Panc1 (cell line): ENCODE measurements around the gene TMEM151B. TPM values are rescaled to one million over a fixed set of nuclear protein-coding genes. Genes with fewer than 3 reads are reported as not detected.

Source experiments
- ATAC-seq: fragments of 200-7000 bp; cut with Tn5 transposase; 2 replicates; pipeline ENCODE4 v1.9.1; 2020; ENCODE audit warnings: mild to moderate bottlenecking, moderate library complexity
- BruUV-seq: library from RNA; stranded (reverse); fragments of 400-500 nt; replicated peaks from 2 replicates; lab custom pipeline; 2021; lab: Mats Ljungman, UMichigan
- CTCF ChIA-PET: fragments of 300-600 bp; sonication (Branson Sonifier 250); formaldehyde crosslinking; loops from one replicate; lab custom pipeline; 2022; ENCODE audit warnings: antibody characterized with exemption; lab: Charles Lee
- POLR2A ChIA-PET: fragments of 300-600 bp; sonication (Branson Sonifier 250); formaldehyde crosslinking; loops from one replicate; lab custom pipeline; 2022; ENCODE audit warnings: antibody characterized with exemption; lab: Charles Lee
- DNase-seq: peaks from one replicate; pipeline ENCODE4 v3.0.0-alpha.2; 2010; ENCODE audit warnings: low read depth, low spot score
- H3K27ac ChIP-seq: 2 replicates; pipeline ENCODE4 v1.5.1; 2011; ENCODE audit warnings: mild to moderate bottlenecking, low read length, inconsistent platforms
- H3K27me3 ChIP-seq: fragments of 200-500 bp; sonication (Bioruptor generic); 2 replicates; pipeline ENCODE4 v1.6.0; 2014; ENCODE audit warnings: low read length, inconsistent platforms; ENCODE audit not compliant: control insufficient read depth, insufficient read depth
- H3K36me3 ChIP-seq: fragments of 200-500 bp; sonication (Bioruptor generic); 2 replicates; pipeline ENCODE4 v1.5.1; 2014; ENCODE audit warnings: inconsistent platforms, mild to moderate bottlenecking, low read length, moderate library complexity; ENCODE audit not compliant: control insufficient read depth, insufficient read depth
- H3K4me1 ChIP-seq: 2 replicates; pipeline ENCODE4 v1.5.1; 2011; ENCODE audit warnings: inconsistent platforms, mild to moderate bottlenecking, low read length, moderate library complexity; ENCODE audit not compliant: control insufficient read depth, insufficient read depth
- H3K4me3 ChIP-seq, 2 experiments: 2 replicates each; pipeline ENCODE4 v1.5.1; 2011 to 2012; ENCODE audit warnings: low read depth in 2 of 2, low read length in 2 of 2, mild to moderate bottlenecking in 2 of 2, inconsistent platforms in 1 of 2, moderate library complexity in 1 of 2
- H3K9me3 ChIP-seq: fragments of 200-500 bp; sonication (Bioruptor generic); 2 replicates; pipeline ENCODE4 v1.5.1; 2014; ENCODE audit warnings: low read depth, mild to moderate bottlenecking, inconsistent platforms, low read length, moderate library complexity; ENCODE audit not compliant: control insufficient read depth, insufficient read depth
- CTCF ChIP-seq: fragments of 450-650 bp; IDR thresholded peaks from 2 replicates; pipeline ENCODE4 v1.5.1; 2017; ENCODE audit warnings: mild to moderate bottlenecking
- POLR2AphosphoS5 ChIP-seq: IDR thresholded peaks from 2 replicates; pipeline ENCODE4 v1.6.1; 2012; ENCODE audit warnings: mild to moderate bottlenecking, low read depth, low read length, moderate library complexity
- REST ChIP-seq, 2 experiments: IDR thresholded peaks; 2 replicates each; pipeline ENCODE4 v1.6.1; 2011 to 2012; ENCODE audit warnings: low read depth in 2 of 2, control low read depth in 1 of 2, low read length in 1 of 2, mild to moderate bottlenecking in 1 of 2, moderate library complexity in 1 of 2; ENCODE audit not compliant: insufficient read depth in 1 of 2
- SIN3A ChIP-seq: IDR thresholded peaks from 2 replicates; pipeline ENCODE4 v1.6.1; 2012; ENCODE audit warnings: low read depth, mild to moderate bottlenecking, low read length, moderate library complexity, borderline replicate concordance; ENCODE audit not compliant: insufficient read depth
- TCF7L2 ChIP-seq: IDR thresholded peaks from 2 replicates; pipeline ENCODE4 v1.6.1; 2011; ENCODE audit warnings: mild to moderate bottlenecking, low read depth, low read length, inconsistent platforms
- in situ Hi-C: cut with HindIII; loops from 2 replicates; pipeline ENCODE4 v1.10.0; 2016; ENCODE audit warnings: low sequenced_read_pairs, low pct_unique_long_range_greater_than_20kb
- intact Hi-C: fragments of 100-400 bp; cut with micrococcal nuclease; formaldehyde crosslinking; loops from one replicate; pipeline ENCODE4 v1.10.0; 2022; ENCODE audit not compliant: unreplicated experiment
- total RNA-seq: library from RNA; stranded (reverse); gene quantifications from one replicate; pipeline ENCODE4 v1.2.1, GENCODE V29; 2021; ENCODE audit not compliant: unreplicated experiment

Gene TMEM151B
- total RNA-seq, 1 experiment from 2014 or later: 0.18 TPM

GRCh38 chr6:44277763-44278162, 7.5 kb downstream of the TMEM151B start:
- no peaks in the 10 kb centered on the region for H3K36me3 ChIP-seq
- in situ Hi-C loops (no loop called here), intact Hi-C loops (no loop called here)
- H3K4me3 ChIP-seq: no peak overlapping the region
- POLR2A ChIA-PET: no interaction called here
- H3K27me3 ChIP-seq: peaks cover 4% of the 10 kb centered on the region; the same call in 1 of the 2 replicates
- BruUV-seq: no TSS peak
- H3K4me1 ChIP-seq: no peaks in the 10 kb centered on the region
- no peaks in the 10 kb centered on the region for H3K9me3 ChIP-seq
- H3K27ac ChIP-seq: no peak overlapping the region
- CTCF ChIA-PET: interaction anchor here (1.2 kb wide), 1 partner anchor 10 kb away, joined by 4 read pairs; no protein-coding TSS in a partner anchor
- ATAC-seq (no peak), DNase-seq (no peak)
- TF ChIP-seq SIN3A (no peak), TCF7L2 (no peak), REST (IDR thresholded peaks at IDR 0.05; ENCODE audit: insufficient read depth in 1 of 2, low read depth in 2 of 2, low read length in 1 of 2) (no peak)

GRCh38 chr6:44278315-44278714, 8.1 kb downstream of the TMEM151B start:
- intact Hi-C loops: no loop called here
- POLR2A ChIA-PET: interaction anchor here (0.6 to 0.7 kb wide), 2 partner anchors 42 to 187 kb away, joined by 3 to 4 read pairs; no protein-coding TSS in a partner anchor
- CTCF ChIA-PET: interaction anchor here (0.7 kb wide), 1 partner anchor 27 kb away, joined by 5 read pairs; no protein-coding TSS in a partner anchor

More at GRCh38 chr6:44278315-44278714, 8.1 kb downstream of the TMEM151B start:
- H3K27me3 ChIP-seq: peaks cover 4% of the 10 kb centered on the region; the same call in 1 of the 2 replicates
- no TSS peak for BruUV-seq
- TF ChIP-seq SIN3A: no peak
- no peak for TF ChIP-seq TCF7L2
- no peak for TF ChIP-seq CTCF
- no peak for TF ChIP-seq POLR2AphosphoS5
- TF ChIP-seq REST (IDR thresholded peaks at IDR 0.05; ENCODE audit: insufficient read depth in 1 of 2, low read depth in 2 of 2, low read length in 1 of 2): no peak
- no peaks in the 10 kb centered on the region for H3K36me3 ChIP-seq
- no peaks in the 10 kb centered on the region for H3K4me1 ChIP-seq
- DNase-seq: no peak
- H3K27ac ChIP-seq: no peak overlapping the region
- no peak for ATAC-seq
- no peak overlapping the region for H3K4me3 ChIP-seq
- H3K9me3 ChIP-seq: no peaks in the 10 kb centered on the region
- in situ Hi-C loops: no loop called here
